ENCODE results near the gene SH2D4B.

- TF ChIP-seq, protein P1, sequence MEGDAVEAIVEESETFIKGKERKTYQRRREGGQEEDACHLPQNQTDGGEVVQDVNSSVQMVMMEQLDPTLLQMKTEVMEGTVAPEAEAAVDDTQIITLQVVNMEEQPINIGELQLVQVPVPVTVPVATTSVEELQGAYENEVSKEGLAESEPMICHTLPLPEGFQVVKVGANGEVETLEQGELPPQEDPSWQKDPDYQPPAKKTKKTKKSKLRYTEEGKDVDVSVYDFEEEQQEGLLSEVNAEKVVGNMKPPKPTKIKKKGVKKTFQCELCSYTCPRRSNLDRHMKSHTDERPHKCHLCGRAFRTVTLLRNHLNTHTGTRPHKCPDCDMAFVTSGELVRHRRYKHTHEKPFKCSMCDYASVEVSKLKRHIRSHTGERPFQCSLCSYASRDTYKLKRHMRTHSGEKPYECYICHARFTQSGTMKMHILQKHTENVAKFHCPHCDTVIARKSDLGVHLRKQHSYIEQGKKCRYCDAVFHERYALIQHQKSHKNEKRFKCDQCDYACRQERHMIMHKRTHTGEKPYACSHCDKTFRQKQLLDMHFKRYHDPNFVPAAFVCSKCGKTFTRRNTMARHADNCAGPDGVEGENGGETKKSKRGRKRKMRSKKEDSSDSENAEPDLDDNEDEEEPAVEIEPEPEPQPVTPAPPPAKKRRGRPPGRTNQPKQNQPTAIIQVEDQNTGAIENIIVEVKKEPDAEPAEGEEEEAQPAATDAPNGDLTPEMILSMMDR (IDR thresholded peaks at IDR 0.05), result no peak
- no peak for TF ChIP-seq POLR2A (IDR thresholded peaks at IDR 0.05)
- TF ChIP-seq POLR2AphosphoS5 (IDR thresholded peaks at IDR 0.05), result no peak
Measured at GRCh38 chr10:80630324-80630723, 92.6 kb downstream of the SH2D4B start.
